CD4-positive, alpha-beta T cell treated with Interleukin-6 for 4 hours (primary cell): Measurements from ENCODE around the gene HTRA3.

Experiments used
- DNase-seq: peaks from one replicate; pipeline ENCODE4 v3.0.0-alpha.2; 2020; ENCODE audit warnings: mixed read lengths

The HTRA3 gene

GRCh38 chr4:8270418-8270771 is 841 bp downstream of the HTRA3 start:
- no peak for DNase-seq

DNA sequence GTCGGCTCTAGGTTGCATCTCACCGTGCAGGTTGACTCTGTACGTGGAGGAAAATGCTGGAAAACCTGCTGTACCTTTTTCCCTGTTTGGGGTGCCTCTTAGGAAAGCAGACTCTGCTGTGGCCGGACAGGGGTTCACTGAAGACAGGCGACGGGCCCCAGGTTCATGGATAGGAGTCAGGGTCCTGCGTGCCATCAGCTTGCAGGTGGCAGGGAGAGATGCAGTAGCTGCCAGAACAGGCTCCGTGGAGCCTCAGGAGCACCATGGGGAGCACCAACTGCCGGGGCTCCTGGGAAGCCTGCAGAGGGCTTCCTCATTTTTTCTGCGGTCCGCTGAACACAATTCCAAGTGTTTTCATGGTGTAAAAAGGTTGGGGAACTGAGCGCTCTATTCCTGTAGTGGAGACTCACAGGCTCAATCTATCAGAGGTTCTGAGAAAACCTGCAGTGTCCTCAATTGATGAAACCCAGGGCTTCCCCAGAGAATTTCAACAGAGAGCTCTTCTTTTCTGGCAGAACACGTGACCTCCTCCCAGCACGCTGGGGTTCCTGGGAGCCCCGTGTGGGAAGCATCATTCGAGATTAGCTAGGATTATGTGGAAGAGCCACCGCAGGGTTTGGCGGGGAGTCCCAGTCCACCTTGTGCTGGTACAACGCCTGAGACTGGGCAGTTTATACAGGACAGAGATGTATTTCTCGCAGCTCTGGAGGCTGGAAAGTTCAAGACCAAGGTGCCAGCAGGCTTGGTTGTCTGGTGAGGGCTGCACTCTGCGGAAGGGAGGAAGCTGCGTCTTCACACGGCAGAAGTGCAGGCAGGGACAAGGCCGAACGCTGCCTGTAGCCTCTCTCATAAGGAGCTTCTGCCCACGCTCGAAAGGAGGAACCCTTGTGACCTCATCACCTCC is 1.6 kb downstream of the HTRA3 start:
- DNase-seq = no peak

DNA sequence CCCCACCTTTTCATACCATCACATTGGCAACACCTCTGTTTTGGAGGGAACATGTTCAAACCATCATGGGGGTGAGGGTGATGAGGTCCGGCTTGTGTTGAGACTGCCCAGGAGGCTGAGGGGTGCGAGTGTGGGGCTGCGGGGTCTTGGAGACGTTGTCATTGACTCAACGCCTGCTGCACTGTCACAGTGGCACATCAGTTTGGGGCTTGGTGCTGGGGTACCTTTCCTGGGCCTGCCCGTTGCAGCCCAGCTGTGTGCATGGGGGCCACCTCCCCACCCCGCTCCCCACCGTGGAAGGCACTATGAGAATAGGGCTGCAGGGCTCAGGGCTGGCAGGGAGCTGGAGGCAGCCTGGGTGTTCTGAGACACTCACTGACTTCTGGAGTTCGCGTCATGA is 2.3 kb downstream of the HTRA3 start:
- no peak for DNase-seq

DNA sequence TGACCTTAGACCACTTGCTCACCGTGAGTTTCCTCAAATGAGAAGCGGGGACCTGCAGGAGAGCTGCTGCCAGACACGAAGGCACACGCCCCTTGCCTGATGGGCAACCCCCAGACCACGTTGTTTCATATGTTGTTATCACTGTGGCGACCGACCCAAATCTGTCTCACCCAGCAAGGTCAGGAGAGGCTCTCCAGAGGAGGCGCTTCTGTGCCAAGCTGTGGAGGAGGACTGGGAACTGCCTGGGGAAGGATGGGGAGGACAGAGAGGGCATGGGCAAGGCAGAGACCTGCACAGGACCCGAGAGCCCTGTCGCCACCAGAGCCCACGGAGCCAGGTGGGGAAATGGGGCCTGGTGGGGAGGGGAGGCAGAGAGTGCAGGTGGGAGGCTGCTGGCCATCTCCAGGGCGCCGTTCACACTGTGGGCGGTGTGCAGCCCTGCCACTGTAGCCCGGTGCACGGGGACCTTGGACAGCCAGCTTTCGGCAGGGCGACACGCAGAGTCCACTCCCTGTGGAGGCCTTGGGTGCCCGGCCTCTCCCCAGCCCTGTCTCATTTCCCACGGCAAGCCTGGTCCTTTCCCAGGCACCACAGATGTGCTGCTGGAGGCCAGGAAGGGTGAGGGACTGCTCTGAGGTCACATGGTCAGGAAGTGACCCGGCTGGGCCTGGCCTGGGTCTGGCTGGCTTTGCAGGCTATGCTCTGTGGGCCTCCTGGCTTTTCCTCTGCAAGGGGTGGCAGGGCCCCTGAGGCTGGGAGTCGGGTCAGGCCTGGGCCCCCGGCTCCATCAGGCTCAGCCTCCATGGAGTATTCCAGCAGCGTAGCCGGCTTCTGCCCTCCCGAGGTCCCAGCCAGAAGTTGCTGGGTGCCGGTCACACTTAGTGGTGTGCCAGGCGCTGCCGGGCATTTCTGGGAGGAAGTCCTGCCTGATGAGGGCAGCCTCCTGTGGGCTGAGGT is 3.2 kb downstream of the HTRA3 start:
- no peak for DNase-seq

GRCh38 chr4:8273450-8273849 is 3.9 kb downstream of the HTRA3 start:
- no peak for DNase-seq

- DNase-seq = no peak
Measured at GRCh38 chr4:8274066-8274652, 4.6 kb downstream of the HTRA3 start.

DNA sequence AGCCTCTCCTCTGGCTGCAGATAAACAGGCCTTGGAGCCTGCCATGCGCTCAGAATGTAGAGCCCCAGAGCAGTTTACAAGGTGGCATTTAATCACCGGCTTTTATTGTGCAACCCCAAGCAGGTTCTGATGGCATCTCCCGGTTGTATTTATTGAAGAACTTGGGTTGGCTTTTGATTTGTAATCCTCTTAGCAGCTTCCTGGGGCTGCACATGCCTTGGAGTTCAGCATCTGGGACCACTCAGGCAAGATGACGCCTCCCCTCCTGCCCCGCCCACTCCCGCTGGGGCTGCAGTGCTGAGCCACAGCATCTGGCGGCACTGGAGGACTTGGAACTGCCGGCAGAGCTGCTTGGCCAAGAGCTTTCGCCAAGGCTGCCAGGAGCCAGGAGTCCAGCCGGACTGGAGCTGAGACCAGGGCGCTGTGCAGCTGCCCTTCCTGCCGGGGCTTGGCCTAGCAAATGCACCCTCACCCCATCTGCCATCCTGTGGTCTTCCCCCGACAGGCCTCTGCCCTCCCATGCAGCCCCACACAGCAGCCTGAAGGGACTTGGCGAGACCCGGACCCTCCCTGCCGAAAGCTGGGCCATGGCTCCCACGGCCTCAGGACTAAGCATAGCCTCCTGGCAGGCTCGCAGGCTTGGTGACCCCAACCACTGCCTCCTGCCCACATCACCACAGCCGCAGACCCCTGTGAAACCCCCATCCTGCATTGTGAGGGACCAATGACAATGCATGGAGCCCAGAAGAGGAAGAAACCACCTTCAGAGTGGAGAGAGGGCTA is 5.4 kb downstream of the HTRA3 start:
- no peak for DNase-seq

- DNase-seq = no peak
Measured at GRCh38 chr4:8275548-8275910, 6.0 kb downstream of the HTRA3 start.

GRCh38 chr4:8276358-8277240 is 7.0 kb downstream of the HTRA3 start:
- DNase-seq = no peak

DNA sequence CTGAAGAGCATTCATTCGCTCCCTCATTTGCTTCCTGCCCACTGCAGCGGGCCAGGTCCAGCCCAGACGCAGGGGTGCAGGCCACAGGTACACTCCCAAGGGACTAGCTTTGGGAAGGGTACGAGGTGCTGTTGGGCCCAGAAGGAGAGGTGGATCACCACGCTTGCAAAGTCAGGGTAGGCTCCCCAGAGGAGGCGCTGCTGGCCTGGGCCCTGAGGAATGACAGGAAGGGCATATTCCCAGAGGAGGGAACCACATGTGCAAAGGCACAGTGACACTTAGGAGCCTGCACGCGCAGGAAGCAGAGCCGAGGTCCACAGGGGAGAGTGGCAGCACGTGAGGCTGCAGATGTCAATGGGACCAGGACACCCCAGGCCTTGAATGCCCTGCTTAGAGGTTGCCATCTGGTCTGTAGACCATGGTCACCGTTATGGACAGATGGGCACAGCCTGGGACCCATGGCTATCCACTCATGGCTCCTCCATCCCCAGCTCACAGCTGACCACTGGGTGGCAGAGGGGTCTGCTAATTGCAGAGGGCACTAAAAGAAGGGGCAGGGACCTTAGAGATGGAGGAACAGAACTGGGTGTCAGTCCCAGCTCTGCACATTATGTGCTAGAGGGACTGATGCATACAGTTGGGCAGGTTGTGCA is 7.9 kb downstream of the HTRA3 start:
- no peak for DNase-seq

GRCh38 chr4:8278009-8278395 is 8.4 kb downstream of the HTRA3 start:
- no peak for DNase-seq

- no peak for DNase-seq
Measured at GRCh38 chr4:8278421-8279287, 9.1 kb downstream of the HTRA3 start.

DNA sequence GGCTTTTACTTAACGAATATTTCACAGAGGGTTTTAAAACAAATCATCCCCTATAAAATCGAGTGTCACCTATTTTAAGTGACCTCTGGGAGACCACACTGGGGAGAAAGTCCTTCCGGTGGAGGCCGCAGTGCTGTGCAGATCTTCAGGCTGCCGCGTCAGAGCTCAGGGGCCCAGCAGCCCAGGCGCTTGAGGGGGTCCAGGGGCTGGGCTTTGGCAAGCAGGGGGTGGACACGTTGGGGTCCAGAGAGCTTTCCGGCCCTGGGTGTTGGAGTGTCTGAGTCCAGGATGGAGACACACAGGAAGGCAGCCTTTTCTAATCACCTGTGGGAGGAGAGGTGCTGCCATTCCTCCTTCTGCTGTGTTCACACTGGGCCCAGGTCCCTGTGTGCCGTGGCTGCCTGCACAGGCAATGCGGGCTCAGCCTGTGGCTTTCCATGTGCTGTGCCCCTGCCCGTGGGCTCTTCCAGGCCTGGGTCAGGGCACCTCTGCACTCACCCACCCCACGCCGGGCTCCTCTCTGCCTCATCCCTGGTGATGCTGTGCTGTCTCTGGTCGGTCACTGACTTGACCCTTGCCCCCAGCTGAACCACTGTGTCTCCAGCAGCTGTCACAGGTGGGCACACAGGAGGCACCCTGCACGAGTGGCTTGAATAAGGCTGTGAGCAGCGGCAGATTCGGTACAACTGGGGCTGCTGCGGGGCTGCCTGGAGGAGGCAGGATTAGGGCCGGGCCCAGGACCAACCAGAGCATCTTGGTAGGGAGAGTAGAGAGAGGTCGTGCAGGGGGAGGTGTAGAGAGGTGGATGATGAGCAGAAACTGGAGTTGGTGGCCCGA is 10.0 kb downstream of the HTRA3 start:
- DNase-seq = no peak

- DNase-seq = no peak
Measured at GRCh38 chr4:8280158-8280875, 10.8 kb downstream of the HTRA3 start.

DNA sequence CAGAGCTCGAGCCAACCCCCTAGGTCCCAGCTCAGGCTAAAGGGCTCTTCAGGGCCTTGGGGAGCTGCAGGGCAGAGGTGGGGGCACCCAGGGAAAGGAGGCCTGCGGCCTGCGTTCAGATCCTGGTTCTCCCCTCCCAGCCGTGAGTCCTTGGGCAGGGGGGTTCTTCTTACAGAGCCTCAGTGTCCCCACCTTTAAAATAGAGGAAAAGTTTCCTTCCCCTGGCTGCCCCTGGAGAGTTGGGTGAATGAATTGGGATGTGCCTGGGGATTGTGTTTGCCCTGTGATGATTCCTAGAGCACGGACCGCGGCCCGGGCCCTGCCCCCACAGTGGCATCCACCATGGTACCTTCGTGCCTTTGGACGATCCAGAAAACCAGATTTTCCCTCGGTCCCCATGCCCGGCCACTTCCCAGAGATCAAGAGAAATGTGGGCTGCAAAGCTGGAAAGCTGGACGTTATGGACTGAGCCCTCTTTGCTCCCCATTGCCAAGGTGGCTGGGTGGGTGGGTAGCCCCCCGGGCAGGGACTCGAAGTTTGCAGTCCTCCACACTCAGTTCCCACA is 11.4 kb downstream of the HTRA3 start:
- DNase-seq = no peak

- DNase-seq = no peak
Measured at GRCh38 chr4:8281519-8282133, 12.1 kb downstream of the HTRA3 start.

- no peak for DNase-seq
Measured at GRCh38 chr4:8282134-8282641, 12.6 kb downstream of the HTRA3 start.
